GM23338 (cell line): Measurements from ENCODE around the gene CPLX4. TPM values are rescaled to one million over a fixed set of nuclear protein-coding genes. Genes with fewer than 3 reads are reported as not detected.

Experiments used
- ATAC-seq: fragments of 200-7000 bp; cut with Tn5 transposase; 3 replicates; pipeline ENCODE4 v1.9.1; 2020
- DNase-seq: peaks from one replicate; pipeline ENCODE4 v3.0.0-alpha.2; 2015; ENCODE audit warnings: low spot score
- H2AFZ ChIP-seq: fragments of 200-600 bp; sonication (generic); 2 replicates; pipeline ENCODE4 v1.8.0; 2016; ENCODE audit warnings: antibody characterized with exemption, mild to moderate bottlenecking, moderate library complexity
- H3F3A ChIP-seq: fragments of 200-600 bp; sonication (generic); replicated peaks from 2 replicates; pipeline ENCODE4 v1.8.0; 2017; ENCODE audit warnings: antibody characterized with exemption, mixed run types, low read depth
- H3K27ac ChIP-seq: fragments of 200-600 bp; sonication (generic); 2 replicates; pipeline ENCODE4 v1.6.1; 2016; ENCODE audit warnings: low read depth
- H3K27me3 ChIP-seq: fragments of 200-600 bp; sonication (generic); 2 replicates; pipeline ENCODE4 v1.8.0; 2016; ENCODE audit warnings: mild to moderate bottlenecking, mixed run types, moderate library complexity; ENCODE audit not compliant: insufficient read depth
- H3K36me3 ChIP-seq: fragments of 200-600 bp; sonication (generic); 2 replicates; pipeline ENCODE4 v1.8.0; 2016; ENCODE audit warnings: mild to moderate bottlenecking; ENCODE audit not compliant: insufficient read depth
- H3K4me1 ChIP-seq: fragments of 200-600 bp; sonication (generic); 2 replicates; pipeline ENCODE4 v1.8.0; 2016; ENCODE audit warnings: mild to moderate bottlenecking, moderate library complexity; ENCODE audit not compliant: insufficient read depth
- H3K4me2 ChIP-seq: fragments of 200-600 bp; sonication (generic); 2 replicates; pipeline ENCODE4 v1.7.1; 2017; ENCODE audit warnings: mixed run types
- H3K4me3 ChIP-seq: fragments of 200-600 bp; sonication (generic); 2 replicates; pipeline ENCODE4 v1.6.1; 2016; ENCODE audit warnings: mixed run types
- H3K79me2 ChIP-seq: fragments of 200-600 bp; sonication (generic); replicated peaks from 2 replicates; pipeline ENCODE4 v1.8.0; 2017; ENCODE audit warnings: mild to moderate bottlenecking; ENCODE audit not compliant: insufficient read depth
- H3K9me2 ChIP-seq: fragments of 200-600 bp; sonication (generic); 2 replicates; pipeline ENCODE4 v1.8.0; 2017; ENCODE audit not compliant: insufficient read depth
- H4K20me1 ChIP-seq: fragments of 200-600 bp; sonication (generic); replicated peaks from 2 replicates; pipeline ENCODE4 v1.8.0; 2017; ENCODE audit warnings: mild to moderate bottlenecking; ENCODE audit not compliant: insufficient read depth
- H3K27ac Mint-ChIP-seq: 2 replicates; pipeline ENCODE4 v1.8.0; 2020; ENCODE audit warnings: inconsistent platforms, mild to moderate bottlenecking, moderate library complexity, mixed read lengths
- H3K27me3 Mint-ChIP-seq: 3 replicates; pipeline ENCODE4 v1.8.0; 2022; ENCODE audit warnings: low read depth, mild to moderate bottlenecking, moderate library complexity, mixed read lengths, inconsistent platforms; ENCODE audit not compliant: insufficient read depth, poor library complexity
- H3K36me3 Mint-ChIP-seq: 3 replicates; pipeline ENCODE4 v1.8.0; 2021; ENCODE audit warnings: low read depth, mild to moderate bottlenecking, inconsistent platforms, moderate library complexity, mixed read lengths
- H3K4me1 Mint-ChIP-seq: 3 replicates; pipeline ENCODE4 v1.8.0; 2020; ENCODE audit warnings: mild to moderate bottlenecking, inconsistent platforms, mixed read lengths
- H3K4me3 Mint-ChIP-seq: 3 replicates; pipeline ENCODE4 v1.8.0; 2021; ENCODE audit warnings: moderate library complexity, mild to moderate bottlenecking, inconsistent platforms, mixed read lengths
- H3K9me3 Mint-ChIP-seq: 3 replicates; pipeline ENCODE4 v1.8.0; 2020; ENCODE audit warnings: moderate library complexity, mild to moderate bottlenecking, inconsistent platforms, mixed read lengths
- CREB1 ChIP-seq: fragments of 250-450 bp; sonication (Bioruptor Pico); IDR thresholded peaks from 2 replicates; pipeline ENCODE4 v1.5.0; 2020; ENCODE audit warnings: low read depth, mild to moderate bottlenecking, moderate library complexity
- CTCF ChIP-seq, 2 experiments: fragments of 200-600 bp in 1 of 2; sonication (generic) in 1 of 2; conservative IDR thresholded peaks; 2 replicates each; pipeline versions ENCODE4 v1.5.1 to v1.6.1; 2016 to 2017; ENCODE audit warnings: antibody characterized with exemption in 2 of 2, low read depth in 2 of 2, mild to moderate bottlenecking in 2 of 2, moderate library complexity in 1 of 2
- EZH2 ChIP-seq: fragments of 200-600 bp; sonication (generic); IDR thresholded peaks from one replicate; pipeline ENCODE4 v1.8.0; 2017; ENCODE audit warnings: antibody characterized with exemption, mild to moderate bottlenecking, low read depth; ENCODE audit not compliant: unreplicated experiment
- EZH2phosphoT487 ChIP-seq: fragments of 200-600 bp; sonication (generic); IDR thresholded peaks from one replicate; pipeline ENCODE4 v1.8.1; 2018; ENCODE audit warnings: antibody characterized with exemption; ENCODE audit not compliant: unreplicated experiment
- JUNB ChIP-seq: IDR thresholded peaks from one replicate; pipeline ENCODE4 v1.6.1; 2016; ENCODE audit warnings: antibody characterized with exemption; ENCODE audit not compliant: unreplicated experiment
- NANOG ChIP-seq: IDR thresholded peaks from 2 replicates; pipeline ENCODE4 v1.6.1; 2016; ENCODE audit warnings: antibody characterized with exemption, borderline replicate concordance
- POLR2AphosphoS5 ChIP-seq: IDR thresholded peaks from 2 replicates; pipeline ENCODE4 v1.6.1; 2016; ENCODE audit warnings: antibody characterized with exemption, low read depth
- REST ChIP-seq: IDR thresholded peaks from one replicate; pipeline ENCODE4 v1.6.1; 2018; ENCODE audit warnings: antibody characterized with exemption; ENCODE audit not compliant: unreplicated experiment
- STAT1 ChIP-seq: IDR thresholded peaks from one replicate; pipeline ENCODE4 v1.6.1; 2016; ENCODE audit warnings: antibody characterized with exemption; ENCODE audit not compliant: unreplicated experiment
- ZNF114 ChIP-seq: fragments of 250-450 bp; sonication (Bioruptor Pico); IDR thresholded peaks from 2 replicates; pipeline ENCODE4 v1.5.0; 2020; ENCODE audit warnings: mild to moderate bottlenecking, moderate library complexity
- ZNF331 ChIP-seq: fragments of 250-450 bp; sonication (Bioruptor Pico); IDR thresholded peaks from 2 replicates; pipeline ENCODE4 v1.5.0; 2020; ENCODE audit warnings: low read depth, mild to moderate bottlenecking, moderate library complexity
- polyA plus RNA-seq: library from polyadenylated mRNA; unstranded; fragments of >200 nt; fragmentation: Nextera tagmentation; extraction: Ambion mirVana; gene quantifications from 2 replicates; pipeline ENCODE4 v1.2.1, GENCODE V29; 2016
- total RNA-seq: library from RNA; depleted of rRNA; stranded (reverse); fragments of >200 nt; shearing (Covaris generic); gene quantifications from 2 replicates; pipeline ENCODE4 v1.2.3, GENCODE V29; 2014
- TF ChIP-seq, protein P1 (sequence below): IDR thresholded peaks from 2 replicates; pipeline ENCODE4 v1.6.1; 2016; ENCODE audit warnings: antibody characterized with exemption
- TF ChIP-seq, protein P2 (sequence below): fragments of 250-450 bp; sonication (Bioruptor Pico); IDR thresholded peaks from 2 replicates; pipeline ENCODE4 v1.5.0; 2020; ENCODE audit warnings: mild to moderate bottlenecking, moderate library complexity

CPLX4 gene
- total and polyA plus RNA-seq, 2 experiments from 2014 or later: not detected

DNA sequence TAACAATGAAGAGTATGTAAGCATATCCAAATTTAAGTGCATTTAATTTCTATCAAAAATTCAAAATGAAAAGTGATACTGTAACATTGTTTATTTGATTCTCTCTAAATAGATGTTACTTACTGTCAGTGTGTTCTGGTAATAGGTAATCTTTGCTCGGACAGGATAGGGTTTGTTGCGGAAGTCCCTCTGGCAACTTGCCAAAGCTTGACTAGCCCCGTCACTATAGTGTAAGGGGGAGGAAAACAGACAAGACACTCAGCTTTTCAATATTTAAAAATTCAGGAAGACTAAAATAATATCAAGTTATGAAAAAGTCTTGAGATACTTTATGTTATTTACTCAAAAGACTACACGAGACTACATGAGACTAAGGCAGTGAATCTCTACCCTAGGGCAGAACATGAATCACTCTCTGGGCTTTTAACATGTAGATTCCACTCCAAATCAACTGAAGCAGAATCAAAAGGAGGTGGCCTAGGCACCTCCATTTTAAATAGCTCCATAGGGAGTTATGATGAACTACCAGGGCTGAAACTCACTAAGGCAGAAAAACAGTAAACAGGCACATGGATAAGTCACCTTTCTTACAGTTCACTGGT, 34.7 kb upstream of the CPLX4 start:
- Histone ChIP-seq H3K27ac (no peak overlapping the region), H4K20me1 (peaks cover 17% of the 10 kb centered on the region), H3K27me3 (no peaks in the 10 kb centered on the region), H3K4me1 (peaks cover 10% of the 10 kb centered on the region), H3K79me2 (peaks cover 31% of the 10 kb centered on the region), H3K4me2 (no peak overlapping the region), H2AFZ (no peak overlapping the region), H3K9me2 (no peaks in the 10 kb centered on the region), H3F3A (no peaks in the 10 kb centered on the region), H3K4me3 (no peak overlapping the region), H3K36me3 (peaks cover 66% of the 10 kb centered on the region)
- ATAC-seq (no peak), DNase-seq (no peak)
- peaks cover 57% of the 10 kb centered on the region for H3K36me3 Mint-ChIP-seq
- no peak for TF ChIP-seq NANOG
- TF ChIP-seq STAT1: no peak
- TF ChIP-seq EZH2: no peak
- TF ChIP-seq JUNB: no peak
- TF ChIP-seq POLR2AphosphoS5: no peak
- TF ChIP-seq CREB1: no peak
- TF ChIP-seq CTCF (conservative IDR thresholded peaks at IDR 0.05; ENCODE audit: low read depth in 2 of 2): no peak
- TF ChIP-seq ZNF114 (CRISPR knock-in tag): no peak
- TF ChIP-seq, protein P1, sequence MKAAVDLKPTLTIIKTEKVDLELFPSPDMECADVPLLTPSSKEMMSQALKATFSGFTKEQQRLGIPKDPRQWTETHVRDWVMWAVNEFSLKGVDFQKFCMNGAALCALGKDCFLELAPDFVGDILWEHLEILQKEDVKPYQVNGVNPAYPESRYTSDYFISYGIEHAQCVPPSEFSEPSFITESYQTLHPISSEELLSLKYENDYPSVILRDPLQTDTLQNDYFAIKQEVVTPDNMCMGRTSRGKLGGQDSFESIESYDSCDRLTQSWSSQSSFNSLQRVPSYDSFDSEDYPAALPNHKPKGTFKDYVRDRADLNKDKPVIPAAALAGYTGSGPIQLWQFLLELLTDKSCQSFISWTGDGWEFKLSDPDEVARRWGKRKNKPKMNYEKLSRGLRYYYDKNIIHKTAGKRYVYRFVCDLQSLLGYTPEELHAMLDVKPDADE: no peak
- no peak for TF ChIP-seq EZH2phosphoT487
- TF ChIP-seq, protein P2, sequence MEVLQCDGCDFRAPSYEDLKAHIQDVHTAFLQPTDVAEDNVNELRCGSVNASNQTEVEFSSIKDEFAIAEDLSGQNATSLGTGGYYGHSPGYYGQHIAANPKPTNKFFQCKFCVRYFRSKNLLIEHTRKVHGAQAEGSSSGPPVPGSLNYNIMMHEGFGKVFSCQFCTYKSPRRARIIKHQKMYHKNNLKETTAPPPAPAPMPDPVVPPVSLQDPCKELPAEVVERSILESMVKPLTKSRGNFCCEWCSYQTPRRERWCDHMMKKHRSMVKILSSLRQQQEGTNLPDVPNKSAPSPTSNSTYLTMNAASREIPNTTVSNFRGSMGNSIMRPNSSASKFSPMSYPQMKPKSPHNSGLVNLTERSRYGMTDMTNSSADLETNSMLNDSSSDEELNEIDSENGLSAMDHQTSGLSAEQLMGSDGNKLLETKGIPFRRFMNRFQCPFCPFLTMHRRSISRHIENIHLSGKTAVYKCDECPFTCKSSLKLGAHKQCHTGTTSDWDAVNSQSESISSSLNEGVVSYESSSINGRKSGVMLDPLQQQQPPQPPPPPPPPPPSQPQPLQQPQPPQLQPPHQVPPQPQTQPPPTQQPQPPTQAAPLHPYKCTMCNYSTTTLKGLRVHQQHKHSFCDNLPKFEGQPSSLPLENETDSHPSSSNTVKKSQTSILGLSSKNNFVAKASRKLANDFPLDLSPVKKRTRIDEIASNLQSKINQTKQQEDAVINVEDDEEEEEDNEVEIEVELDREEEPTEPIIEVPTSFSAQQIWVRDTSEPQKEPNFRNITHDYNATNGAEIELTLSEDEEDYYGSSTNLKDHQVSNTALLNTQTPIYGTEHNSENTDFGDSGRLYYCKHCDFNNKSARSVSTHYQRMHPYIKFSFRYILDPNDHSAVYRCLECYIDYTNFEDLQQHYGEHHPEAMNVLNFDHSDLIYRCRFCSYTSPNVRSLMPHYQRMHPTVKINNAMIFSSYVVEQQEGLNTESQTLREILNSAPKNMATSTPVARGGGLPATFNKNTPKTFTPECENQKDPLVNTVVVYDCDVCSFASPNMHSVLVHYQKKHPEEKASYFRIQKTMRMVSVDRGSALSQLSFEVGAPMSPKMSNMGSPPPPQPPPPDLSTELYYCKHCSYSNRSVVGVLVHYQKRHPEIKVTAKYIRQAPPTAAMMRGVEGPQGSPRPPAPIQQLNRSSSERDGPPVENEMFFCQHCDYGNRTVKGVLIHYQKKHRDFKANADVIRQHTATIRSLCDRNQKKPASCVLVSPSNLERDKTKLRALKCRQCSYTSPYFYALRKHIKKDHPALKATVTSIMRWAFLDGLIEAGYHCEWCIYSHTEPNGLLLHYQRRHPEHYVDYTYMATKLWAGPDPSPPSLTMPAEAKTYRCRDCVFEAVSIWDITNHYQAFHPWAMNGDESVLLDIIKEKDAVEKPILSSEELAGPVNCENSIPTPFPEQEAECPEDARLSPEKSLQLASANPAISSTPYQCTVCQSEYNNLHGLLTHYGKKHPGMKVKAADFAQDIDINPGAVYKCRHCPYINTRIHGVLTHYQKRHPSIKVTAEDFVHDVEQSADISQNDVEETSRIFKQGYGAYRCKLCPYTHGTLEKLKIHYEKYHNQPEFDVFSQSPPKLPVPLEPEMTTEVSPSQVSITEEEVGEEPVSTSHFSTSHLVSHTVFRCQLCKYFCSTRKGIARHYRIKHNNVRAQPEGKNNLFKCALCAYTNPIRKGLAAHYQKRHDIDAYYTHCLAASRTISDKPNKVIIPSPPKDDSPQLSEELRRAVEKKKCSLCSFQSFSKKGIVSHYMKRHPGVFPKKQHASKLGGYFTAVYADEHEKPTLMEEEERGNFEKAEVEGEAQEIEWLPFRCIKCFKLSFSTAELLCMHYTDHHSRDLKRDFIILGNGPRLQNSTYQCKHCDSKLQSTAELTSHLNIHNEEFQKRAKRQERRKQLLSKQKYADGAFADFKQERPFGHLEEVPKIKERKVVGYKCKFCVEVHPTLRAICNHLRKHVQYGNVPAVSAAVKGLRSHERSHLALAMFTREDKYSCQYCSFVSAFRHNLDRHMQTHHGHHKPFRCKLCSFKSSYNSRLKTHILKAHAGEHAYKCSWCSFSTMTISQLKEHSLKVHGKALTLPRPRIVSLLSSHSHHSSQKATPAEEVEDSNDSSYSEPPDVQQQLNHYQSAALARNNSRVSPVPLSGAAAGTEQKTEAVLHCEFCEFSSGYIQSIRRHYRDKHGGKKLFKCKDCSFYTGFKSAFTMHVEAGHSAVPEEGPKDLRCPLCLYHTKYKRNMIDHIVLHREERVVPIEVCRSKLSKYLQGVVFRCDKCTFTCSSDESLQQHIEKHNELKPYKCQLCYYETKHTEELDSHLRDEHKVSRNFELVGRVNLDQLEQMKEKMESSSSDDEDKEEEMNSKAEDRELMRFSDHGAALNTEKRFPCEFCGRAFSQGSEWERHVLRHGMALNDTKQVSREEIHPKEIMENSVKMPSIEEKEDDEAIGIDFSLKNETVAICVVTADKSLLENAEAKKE: no peak
- TF ChIP-seq REST: no peak
- TF ChIP-seq ZNF331: no peak
- no peaks in the 10 kb centered on the region for H3K9me3 Mint-ChIP-seq
- H3K4me1 Mint-ChIP-seq: peaks cover 5% of the 10 kb centered on the region; the same call in 2 of the 3 replicates
- no peak overlapping the region for H3K27ac Mint-ChIP-seq
- no peaks in the 10 kb centered on the region for H3K27me3 Mint-ChIP-seq
- no peak overlapping the region for H3K4me3 Mint-ChIP-seq
